Gastrocnemius medialis (tissue), 4 donors: ENCODE data around the gene DAPK3. TPM values are rescaled to one million over a fixed set of nuclear protein-coding genes. Genes with fewer than 3 reads are reported as not detected.
"Not testable (repeated sequence)": the region's sequence is repeated elsewhere in the genome, so short reads cannot be mapped to it uniquely, and the experiment has no call there.

Experiments used
- ATAC-seq, 2 donors: fragments of 150-250 bp; one replicate each; pipeline ENCODE4 v1.9.1; 2016
- DNase-seq, 2 donors: peaks; one replicate each; pipeline ENCODE4 v3.0.0-alpha.2; 2019
- H3K27ac ChIP-seq, 4 donors: fragments of 200-600 bp; sonication (generic); 1 replicate in 1 of 4; 2 replicates in 3 of 4; pipeline ENCODE4 v1.5.1; 2016 to 2018; ENCODE audit warnings: mild to moderate bottlenecking in 2 of 4, moderate library complexity in 1 of 4
- H3K27me3 ChIP-seq, 3 donors: fragments of 200-600 bp; sonication (generic) in 2 of 3; 1 replicate in 1 of 3; 2 replicates in 2 of 3; pipeline versions ENCODE4 v1.5.1 to v1.6.0; 2016 to 2019; ENCODE audit warnings: mild to moderate bottlenecking in 1 of 3, moderate library complexity in 1 of 3
- H3K36me3 ChIP-seq, 2 donors: fragments of 200-600 bp; sonication (generic) in 1 of 2; one replicate each; pipeline ENCODE4 v1.5.1; 2017 to 2018
- H3K4me1 ChIP-seq, 2 donors: fragments of 200-600 bp; sonication (generic) in 1 of 2; one replicate each; pipeline ENCODE4 v1.5.1; 2016 to 2017; ENCODE audit warnings: mild to moderate bottlenecking in 2 of 2
- H3K4me3 ChIP-seq, 4 donors: fragments of 200-600 bp; sonication (generic) in 3 of 4; 1 replicate in 1 of 4; 2 replicates in 3 of 4; pipeline ENCODE4 v1.5.1; 2016 to 2019; ENCODE audit warnings: mild to moderate bottlenecking in 2 of 4
- H3K9me3 ChIP-seq, 3 donors: fragments of 200-600 bp; sonication (generic) in 2 of 3; 1 replicate in 1 of 3; 2 replicates in 2 of 3; pipeline ENCODE4 v1.5.1; 2016 to 2019
- POLR2A ChIP-seq, 2 donors: fragments of 450-650 bp; IDR thresholded peaks; one replicate each; pipeline ENCODE4 v1.6.1; 2017; ENCODE audit warnings: antibody characterized with exemption in 2 of 2, mild to moderate bottlenecking in 2 of 2, moderate library complexity in 2 of 2
- in situ Hi-C, 4 donors: fragments of 200-750 bp; cut with MboI; loops; one replicate each; pipeline versions ENCODE4 v1.15.0 to v1.8.0; 2017; ENCODE audit warnings: low sequenced_read_pairs in 4 of 4
- intact Hi-C: fragments of 100-400 bp; cut with DNase I; formaldehyde crosslinking; loops from one replicate; pipeline ENCODE4 v1.15.1; 2023; ENCODE audit warnings: low total_unique reads
- total RNA-seq, 4 donors: library from RNA; depleted of rRNA; stranded (reverse); fragments of >200 nt; gene quantifications; one replicate each; pipeline versions ENCODE4 v1.1.0 to v1.2.3, GENCODE V29; 2016
- TF ChIP-seq, protein P1 (sequence below), 5 experiments: fragments of 450-650 bp in 3 of 5; fragments of 200-600 bp in 2 of 5; sonication (generic) in 2 of 5; IDR thresholded peaks in 4 of 5; conservative IDR thresholded peaks in 1 of 5; 1 replicate in 4 of 5; 2 replicates in 1 of 5; pipeline ENCODE4 v1.5.1; 2016 to 2019; ENCODE audit warnings: antibody characterized with exemption in 5 of 5, mild to moderate bottlenecking in 3 of 5, moderate library complexity in 3 of 5

Gene DAPK3
- total RNA-seq, 4 donors from 2014 or later: 61.3 to 135 (median 115) TPM

DNA sequence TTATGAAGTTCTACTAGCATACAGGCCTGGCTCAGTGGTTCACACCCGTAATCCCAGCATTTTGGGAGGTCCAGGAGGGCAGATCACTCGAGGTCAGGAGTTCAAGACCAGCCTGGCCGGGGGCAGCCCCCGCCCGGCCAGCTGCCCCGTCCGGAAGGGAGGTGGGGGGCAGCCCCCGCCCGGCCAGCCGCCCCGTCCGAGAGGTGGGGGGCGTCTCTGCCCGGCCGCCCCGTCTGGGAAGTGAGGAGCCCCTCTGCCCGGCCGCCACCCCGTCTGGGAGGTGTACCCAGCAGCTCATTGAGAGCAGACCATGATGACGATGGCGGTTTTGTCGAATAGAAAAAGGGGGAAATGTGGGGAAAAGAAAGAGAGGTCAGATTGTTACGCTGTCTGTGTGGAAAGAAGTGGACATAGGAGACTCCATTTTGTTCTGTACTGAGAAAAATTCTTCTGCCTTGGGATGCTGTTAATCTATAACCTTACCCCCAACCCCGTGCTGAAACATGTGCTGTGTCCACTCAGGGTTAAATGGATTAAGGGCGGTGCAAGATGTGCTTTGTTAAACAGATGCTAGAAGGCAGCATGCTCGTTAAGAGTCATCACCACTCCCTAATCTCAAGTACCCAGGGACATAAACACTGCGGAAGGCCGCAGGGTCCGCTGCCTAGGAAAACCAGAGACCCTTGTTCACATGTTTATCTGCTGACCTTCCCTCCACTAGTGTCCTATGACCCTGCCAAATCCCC lies 27.9 kb upstream of the DAPK3 start:
- H3K4me3 ChIP-seq, H3K36me3 ChIP-seq, ATAC-seq, H3K27ac ChIP-seq, H3K27me3 ChIP-seq, H3K9me3 ChIP-seq, intact Hi-C loops, H3K4me1 ChIP-seq, DNase-seq: not testable (repeated sequence)
- in situ Hi-C loops: loop anchor here in 1 of 4 donors (10.0 kb wide), 1 partner anchor 136 kb away; no protein-coding TSS in a partner anchor

DNA sequence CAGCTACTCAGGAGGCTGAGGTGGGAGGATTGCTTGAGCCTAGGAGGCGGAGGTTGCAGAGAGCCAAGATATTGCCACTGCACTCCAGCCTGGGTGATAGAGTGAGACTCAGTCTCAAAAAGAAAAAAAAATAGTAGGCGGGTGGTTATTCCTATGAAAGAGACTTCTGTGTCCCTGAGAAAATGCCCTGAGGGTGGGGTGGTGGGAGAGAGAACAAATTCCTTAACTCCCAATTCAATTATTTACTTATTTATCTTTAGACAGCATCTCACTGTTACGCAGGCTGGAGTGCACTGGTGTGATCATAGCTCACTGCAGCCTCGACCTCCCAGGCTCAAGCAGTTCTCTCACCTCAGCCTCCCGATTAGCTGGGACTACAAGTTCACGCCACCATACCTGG lies 24.7 kb upstream of the DAPK3 start:
- no peak overlapping the region for H3K27ac ChIP-seq
- intact Hi-C loops: no loop called here
- no peak for DNase-seq
- in situ Hi-C loops: loop anchor here in 1 of 4 donors (10.0 kb wide), 1 partner anchor 139 kb away; no protein-coding TSS in a partner anchor
- TF ChIP-seq, protein P1, sequence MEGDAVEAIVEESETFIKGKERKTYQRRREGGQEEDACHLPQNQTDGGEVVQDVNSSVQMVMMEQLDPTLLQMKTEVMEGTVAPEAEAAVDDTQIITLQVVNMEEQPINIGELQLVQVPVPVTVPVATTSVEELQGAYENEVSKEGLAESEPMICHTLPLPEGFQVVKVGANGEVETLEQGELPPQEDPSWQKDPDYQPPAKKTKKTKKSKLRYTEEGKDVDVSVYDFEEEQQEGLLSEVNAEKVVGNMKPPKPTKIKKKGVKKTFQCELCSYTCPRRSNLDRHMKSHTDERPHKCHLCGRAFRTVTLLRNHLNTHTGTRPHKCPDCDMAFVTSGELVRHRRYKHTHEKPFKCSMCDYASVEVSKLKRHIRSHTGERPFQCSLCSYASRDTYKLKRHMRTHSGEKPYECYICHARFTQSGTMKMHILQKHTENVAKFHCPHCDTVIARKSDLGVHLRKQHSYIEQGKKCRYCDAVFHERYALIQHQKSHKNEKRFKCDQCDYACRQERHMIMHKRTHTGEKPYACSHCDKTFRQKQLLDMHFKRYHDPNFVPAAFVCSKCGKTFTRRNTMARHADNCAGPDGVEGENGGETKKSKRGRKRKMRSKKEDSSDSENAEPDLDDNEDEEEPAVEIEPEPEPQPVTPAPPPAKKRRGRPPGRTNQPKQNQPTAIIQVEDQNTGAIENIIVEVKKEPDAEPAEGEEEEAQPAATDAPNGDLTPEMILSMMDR (IDR thresholded peaks at IDR 0.05 in 4 of 5, conservative IDR thresholded peaks at IDR 0.05 in 1 of 5): no peak
- no peak for TF ChIP-seq POLR2A (IDR thresholded peaks at IDR 0.05)
- H3K4me3 ChIP-seq: no peak overlapping the region
- no peaks in the 10 kb centered on the region for H3K4me1 ChIP-seq
- H3K36me3 ChIP-seq: no peaks in the 10 kb centered on the region
- no peaks in the 10 kb centered on the region for H3K9me3 ChIP-seq
- no peaks in the 10 kb centered on the region for H3K27me3 ChIP-seq
- no peak for ATAC-seq

DNA sequence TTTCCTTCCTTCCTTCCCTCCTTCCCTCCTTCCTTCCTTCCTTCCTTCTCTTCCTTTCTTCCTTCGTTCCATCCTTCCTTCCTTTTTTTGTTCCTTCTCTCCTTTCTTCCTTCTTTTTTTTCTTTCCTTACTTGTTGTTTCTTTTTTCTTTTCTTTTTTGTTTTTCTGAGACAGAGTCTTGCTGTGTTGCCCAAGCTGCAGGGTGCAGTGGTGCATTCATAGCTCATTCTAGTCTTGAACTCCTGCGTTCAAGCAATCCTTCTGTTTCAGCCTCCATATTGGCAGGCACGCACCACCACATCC lies 19.9 kb upstream of the DAPK3 start:
- intact Hi-C loops (no loop called here), in situ Hi-C loops (loop anchor here in 1 of 4 donors (10.0 kb wide), 1 partner anchor 144 kb away; no protein-coding TSS in a partner anchor)
- no peak for DNase-seq

DNA sequence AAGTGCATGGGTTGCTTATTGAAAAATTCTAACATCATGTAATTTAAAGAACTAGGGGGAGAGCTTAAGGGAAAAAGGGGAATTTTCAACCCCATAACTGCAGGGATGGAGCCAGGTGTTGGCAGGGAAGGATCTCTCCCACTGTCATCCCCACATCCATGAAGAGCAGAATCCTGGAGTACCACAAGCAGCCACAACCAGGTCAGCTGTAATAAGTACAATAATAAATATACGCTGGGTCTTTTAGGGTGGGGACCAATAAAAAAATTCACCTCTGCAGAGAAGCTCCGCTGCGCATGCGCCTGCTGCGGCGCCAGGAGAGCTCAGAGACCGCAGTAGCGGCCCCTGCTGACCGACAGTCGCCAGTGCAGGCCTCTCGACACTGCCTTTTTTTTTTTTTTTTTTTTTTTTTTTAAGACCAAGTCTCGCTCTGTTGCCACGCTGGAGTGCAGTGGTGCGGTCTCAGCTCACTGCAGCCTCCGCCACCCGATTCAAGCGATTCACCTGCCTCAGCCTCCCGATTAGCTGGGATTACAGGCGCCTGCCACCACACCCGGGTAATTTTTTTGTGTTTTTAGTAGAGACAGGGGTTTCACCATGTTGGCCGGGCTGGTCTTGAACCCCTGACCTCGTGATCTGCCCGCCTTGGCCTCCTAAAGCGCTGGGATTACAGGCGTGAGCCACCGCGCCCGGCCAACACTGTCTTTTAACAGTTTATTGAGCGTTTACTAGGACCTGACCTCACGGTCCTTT lies 16.9 kb upstream of the DAPK3 start:
- peak overlapping the region in 2 of 4 donors; percentile 10 to 31 for H3K4me3 ChIP-seq
- ATAC-seq (peak in 1 of 2 donors; percentile 10), DNase-seq (peak; percentile 63 to 82)
- H3K27me3 ChIP-seq: no peaks in the 10 kb centered on the region
- peak overlapping the region in 3 of 4 donors; percentile 26 to 91 (median 89) for H3K27ac ChIP-seq
- peaks cover 36 to 44% of the 10 kb centered on the region in 2 donors for H3K4me1 ChIP-seq
- no peak for TF ChIP-seq POLR2A (IDR thresholded peaks at IDR 0.05)
- TF ChIP-seq, protein P1 (IDR thresholded peaks at IDR 0.05 in 4 of 5, conservative IDR thresholded peaks at IDR 0.05 in 1 of 5): peak; percentile 81 to 89 (median 85)
- in situ Hi-C loops: loop anchor here in 1 of 4 donors (10.0 kb wide), 1 partner anchor 77 kb away; the partner anchor contains the start of gene ZBTB7A
- no peaks in the 10 kb centered on the region for H3K9me3 ChIP-seq
- H3K36me3 ChIP-seq: peaks cover 0 to 16% of the 10 kb centered on the region in 2 donors
- intact Hi-C loops: loop anchor here (5.0 to 10.0 kb wide), 2 partner anchors 195 to 357 kb away; partner anchors contain the start of genes ANKRD24, MPND and SIRT6

More for the DNA sequence above, 19.9 kb upstream of the DAPK3 start:
- H3K4me3 ChIP-seq: no peak overlapping the region
- H3K4me1 ChIP-seq: peaks cover 19 to 24% of the 10 kb centered on the region in 2 donors
- TF ChIP-seq, protein P1 (IDR thresholded peaks at IDR 0.05 in 4 of 5, conservative IDR thresholded peaks at IDR 0.05 in 1 of 5): no peak
- TF ChIP-seq POLR2A (IDR thresholded peaks at IDR 0.05): no peak
- no peaks in the 10 kb centered on the region for H3K9me3 ChIP-seq
- no peaks in the 10 kb centered on the region for H3K36me3 ChIP-seq
- no peaks in the 10 kb centered on the region for H3K27me3 ChIP-seq
- ATAC-seq: no peak
- H3K27ac ChIP-seq: no peak overlapping the region
